OCI-LY7 (cell line): Measurements from ENCODE around the gene ARID5B. TPM values are rescaled to one million over a fixed set of nuclear protein-coding genes. Genes with fewer than 3 reads are reported as not detected.

Experiments
- BruUV-seq: library from RNA; stranded (reverse); fragments of 400-500 nt; replicated peaks from 2 replicates; lab custom pipeline; 2021; lab: Mats Ljungman, UMichigan
- CTCF ChIA-PET: fragments of 300-600 bp; sonication (Branson Sonifier 250); formaldehyde crosslinking; loops from one replicate; lab custom pipeline; 2022; ENCODE audit warnings: antibody characterized with exemption; ENCODE audit not compliant: unreplicated experiment; lab: Charles Lee
- POLR2A ChIA-PET: fragments of 300-600 bp; sonication (Branson Sonifier 250); formaldehyde crosslinking; loops from one replicate; lab custom pipeline; 2022; ENCODE audit warnings: antibody characterized with exemption; lab: Charles Lee
- DNase-seq: peaks from one replicate; pipeline ENCODE4 v3.0.0-alpha.2; 2015; ENCODE audit warnings: low spot score
- H2AFZ ChIP-seq: fragments of 200-600 bp; sonication (generic), shearing (Covaris generic); 2 replicates; pipeline ENCODE4 v1.6.1; 2014; ENCODE audit warnings: mild to moderate bottlenecking, antibody characterized with exemption, low read length, moderate library complexity
- H3K27ac ChIP-seq: fragments of 200-600 bp; sonication (generic); 2 replicates; pipeline ENCODE4 v1.5.1; 2014; ENCODE audit warnings: mixed run types, low read depth, mild to moderate bottlenecking, moderate library complexity, low read length, inconsistent platforms; ENCODE audit not compliant: poor library complexity, severe bottlenecking
- H3K36me3 ChIP-seq: fragments of 200-600 bp; sonication (generic); 2 replicates; pipeline ENCODE4 v1.6.1; 2014; ENCODE audit warnings: mild to moderate bottlenecking, antibody characterized with exemption, low read length, moderate library complexity, mixed read lengths; ENCODE audit not compliant: insufficient read depth
- H3K4me1 ChIP-seq: fragments of 200-600 bp; sonication (generic); 2 replicates; pipeline ENCODE4 v1.5.1; 2014; ENCODE audit warnings: mild to moderate bottlenecking, low read length; ENCODE audit not compliant: insufficient read depth, poor library complexity, severe bottlenecking
- H3K4me2 ChIP-seq: fragments of 200-600 bp; sonication (generic); 2 replicates; pipeline ENCODE4 v1.6.1; 2014; ENCODE audit warnings: mild to moderate bottlenecking, low read length
- H3K4me3 ChIP-seq: fragments of 200-600 bp; sonication (generic); 2 replicates; pipeline ENCODE4 v1.5.1; 2014; ENCODE audit warnings: mild to moderate bottlenecking, low read depth, low read length; ENCODE audit not compliant: poor library complexity, severe bottlenecking
- H3K79me2 ChIP-seq: fragments of 200-600 bp; sonication (generic); 2 replicates; pipeline ENCODE4 v1.6.1; 2016; ENCODE audit warnings: low read depth, mild to moderate bottlenecking, low read length, moderate library complexity, mixed read lengths; ENCODE audit not compliant: insufficient read depth
- H3K9me2 ChIP-seq: fragments of 200-600 bp; sonication (generic); 2 replicates; pipeline ENCODE4 v1.6.1; 2016; ENCODE audit warnings: mild to moderate bottlenecking, low read length, mixed read lengths; ENCODE audit not compliant: insufficient read depth
- H3K9me3 ChIP-seq: fragments of 200-600 bp; sonication (generic); 2 replicates; pipeline ENCODE4 v1.6.1; 2014; ENCODE audit warnings: mild to moderate bottlenecking, mixed run types, low read length, mixed read lengths
- H4K20me1 ChIP-seq: fragments of 200-600 bp; sonication (generic); 2 replicates; pipeline ENCODE4 v1.6.1; 2014; ENCODE audit warnings: mild to moderate bottlenecking, antibody characterized with exemption, low read length, moderate library complexity, mixed read lengths; ENCODE audit not compliant: insufficient read depth
- EZH2phosphoT487 ChIP-seq: fragments of 200-600 bp; sonication (generic); IDR thresholded peaks from 2 replicates; pipeline ENCODE4 v1.6.1; 2018; ENCODE audit warnings: low read depth, borderline replicate concordance, mild to moderate bottlenecking, mixed run types, antibody characterized with exemption, low read length, moderate library complexity, mixed read lengths
- intact Hi-C: fragments of 100-400 bp; cut with micrococcal nuclease; formaldehyde crosslinking; loops from one replicate; pipeline ENCODE4 v1.10.0; 2022; ENCODE audit not compliant: unreplicated experiment
- total RNA-seq, 2 experiments: library from RNA; depleted of rRNA in 1 of 2; stranded (reverse); fragments of >200 nt in 1 of 2; shearing (Covaris generic) in 1 of 2; gene quantifications; 2 replicates each; pipeline ENCODE4 v1.2.3, GENCODE V29; 2014 to 2022
- TF ChIP-seq, protein P1 (sequence below): fragments of 200-600 bp; sonication (generic); conservative IDR thresholded peaks from 2 replicates; pipeline ENCODE4 v1.5.1; 2014; ENCODE audit warnings: mild to moderate bottlenecking, antibody characterized with exemption, low read length, moderate library complexity, mixed read lengths

ARID5B gene
- total RNA-seq, 2 experiments from 2014 or later: 38.0 to 56.7 TPM

GRCh38 chr10:61918140-61918539 lies 16.6 kb downstream of the ARID5B start:
- no peak overlapping the region for H2AFZ ChIP-seq
- TF ChIP-seq, protein P1, sequence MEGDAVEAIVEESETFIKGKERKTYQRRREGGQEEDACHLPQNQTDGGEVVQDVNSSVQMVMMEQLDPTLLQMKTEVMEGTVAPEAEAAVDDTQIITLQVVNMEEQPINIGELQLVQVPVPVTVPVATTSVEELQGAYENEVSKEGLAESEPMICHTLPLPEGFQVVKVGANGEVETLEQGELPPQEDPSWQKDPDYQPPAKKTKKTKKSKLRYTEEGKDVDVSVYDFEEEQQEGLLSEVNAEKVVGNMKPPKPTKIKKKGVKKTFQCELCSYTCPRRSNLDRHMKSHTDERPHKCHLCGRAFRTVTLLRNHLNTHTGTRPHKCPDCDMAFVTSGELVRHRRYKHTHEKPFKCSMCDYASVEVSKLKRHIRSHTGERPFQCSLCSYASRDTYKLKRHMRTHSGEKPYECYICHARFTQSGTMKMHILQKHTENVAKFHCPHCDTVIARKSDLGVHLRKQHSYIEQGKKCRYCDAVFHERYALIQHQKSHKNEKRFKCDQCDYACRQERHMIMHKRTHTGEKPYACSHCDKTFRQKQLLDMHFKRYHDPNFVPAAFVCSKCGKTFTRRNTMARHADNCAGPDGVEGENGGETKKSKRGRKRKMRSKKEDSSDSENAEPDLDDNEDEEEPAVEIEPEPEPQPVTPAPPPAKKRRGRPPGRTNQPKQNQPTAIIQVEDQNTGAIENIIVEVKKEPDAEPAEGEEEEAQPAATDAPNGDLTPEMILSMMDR: no peak
- no peak for TF ChIP-seq EZH2phosphoT487
- H3K36me3 ChIP-seq: peaks cover 87% of the 10 kb centered on the region
- H3K4me1 ChIP-seq: peaks cover 3% of the 10 kb centered on the region
- no peak overlapping the region for H3K4me2 ChIP-seq
- BruUV-seq: no TSS peak
- POLR2A ChIA-PET: interaction anchor here (1.0 kb wide), 1 partner anchor 90 kb away, joined by 3 read pairs; no protein-coding TSS in a partner anchor
- intact Hi-C loops: no loop called here
- 0 out of 2 replicates have a peak, but pooled peaks cover 4% of the 10 kb centered on the region for H4K20me1 ChIP-seq
- H3K27ac ChIP-seq: no peak overlapping the region
- no peak for DNase-seq
- no peak overlapping the region for H3K4me3 ChIP-seq
- H3K9me3 ChIP-seq: no peaks in the 10 kb centered on the region; the same call in 1 of the 2 replicates
- CTCF ChIA-PET: no interaction called here
- H3K9me2 ChIP-seq: no peaks in the 10 kb centered on the region
- peaks cover 74% of the 10 kb centered on the region for H3K79me2 ChIP-seq

- peaks cover 3% of the 10 kb centered on the region for H3K4me1 ChIP-seq
- DNase-seq: no peak
- no TSS peak for BruUV-seq
- CTCF ChIA-PET: no interaction called here
- H3K9me3 ChIP-seq: no peaks in the 10 kb centered on the region; the same call in 1 of the 2 replicates
- H3K79me2 ChIP-seq: peaks cover 69% of the 10 kb centered on the region
- TF ChIP-seq, protein P1: no peak
- no peak for TF ChIP-seq EZH2phosphoT487
- no peak overlapping the region for H3K4me2 ChIP-seq
- H3K36me3 ChIP-seq: peaks cover 87% of the 10 kb centered on the region
- H4K20me1 ChIP-seq: 0 out of 2 replicates have a peak, but pooled peaks cover 5% of the 10 kb centered on the region
- POLR2A ChIA-PET: no interaction called here
- no peak overlapping the region for H3K27ac ChIP-seq
- no peaks in the 10 kb centered on the region for H3K9me2 ChIP-seq
- no peak overlapping the region for H2AFZ ChIP-seq
- no peak overlapping the region for H3K4me3 ChIP-seq
- intact Hi-C loops: no loop called here
Measured at GRCh38 chr10:61918989-61919388, 17.5 kb downstream of the ARID5B start.

DNA sequence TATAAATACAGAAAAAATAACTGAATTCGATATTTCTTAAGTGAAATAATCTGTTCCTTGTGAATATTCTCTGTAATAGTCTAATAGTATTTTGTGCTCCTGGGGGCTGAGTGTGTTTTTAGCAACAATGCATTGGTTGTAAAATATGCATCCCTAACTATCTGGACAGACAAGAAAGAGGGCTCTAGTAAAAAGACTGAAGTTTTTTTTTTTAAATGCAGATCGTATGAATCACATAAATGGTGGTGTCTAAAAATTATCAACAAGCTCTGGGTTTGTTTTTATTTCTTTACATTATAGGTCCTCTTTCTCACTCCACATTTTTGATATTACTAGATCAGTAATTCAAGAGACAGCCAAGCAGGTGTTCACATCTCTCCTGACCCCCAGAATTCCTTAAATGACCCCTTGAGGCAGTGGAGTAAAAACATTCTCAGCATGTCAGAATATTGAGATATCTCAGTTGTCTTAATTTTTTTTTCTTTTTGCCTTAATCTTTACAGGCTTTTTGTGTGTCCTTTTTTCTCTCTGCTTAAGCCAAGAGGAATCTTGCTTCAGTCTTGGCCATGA lies 18.2 kb downstream of the ARID5B start:
- H4K20me1 ChIP-seq: 0 out of 2 replicates have a peak, but pooled peaks cover 5% of the 10 kb centered on the region
- peaks cover 67% of the 10 kb centered on the region for H3K79me2 ChIP-seq
- no TSS peak for BruUV-seq
- no peak overlapping the region for H2AFZ ChIP-seq
- no peak overlapping the region for H3K4me2 ChIP-seq
- ChIA-PET CTCF (no interaction called here), POLR2A (interaction anchor here (0.6 to 1.6 kb wide), 3 partner anchors 14 to 53 kb away, joined by 4 to 6 read pairs (median 5); no protein-coding TSS in a partner anchor)
- no peak for DNase-seq
- H3K9me2 ChIP-seq: no peaks in the 10 kb centered on the region
- H3K4me1 ChIP-seq: peaks cover 3% of the 10 kb centered on the region
- intact Hi-C loops: no loop called here
- no peak overlapping the region for H3K27ac ChIP-seq
- H3K4me3 ChIP-seq: no peak overlapping the region
- H3K36me3 ChIP-seq: peaks cover 88% of the 10 kb centered on the region
- H3K9me3 ChIP-seq: no peaks in the 10 kb centered on the region; the same call in 1 of the 2 replicates
- TF ChIP-seq EZH2phosphoT487: no peak
- TF ChIP-seq, protein P1: no peak
